ENCODE data around the gene LFNG.

Gene LFNG

DNA sequence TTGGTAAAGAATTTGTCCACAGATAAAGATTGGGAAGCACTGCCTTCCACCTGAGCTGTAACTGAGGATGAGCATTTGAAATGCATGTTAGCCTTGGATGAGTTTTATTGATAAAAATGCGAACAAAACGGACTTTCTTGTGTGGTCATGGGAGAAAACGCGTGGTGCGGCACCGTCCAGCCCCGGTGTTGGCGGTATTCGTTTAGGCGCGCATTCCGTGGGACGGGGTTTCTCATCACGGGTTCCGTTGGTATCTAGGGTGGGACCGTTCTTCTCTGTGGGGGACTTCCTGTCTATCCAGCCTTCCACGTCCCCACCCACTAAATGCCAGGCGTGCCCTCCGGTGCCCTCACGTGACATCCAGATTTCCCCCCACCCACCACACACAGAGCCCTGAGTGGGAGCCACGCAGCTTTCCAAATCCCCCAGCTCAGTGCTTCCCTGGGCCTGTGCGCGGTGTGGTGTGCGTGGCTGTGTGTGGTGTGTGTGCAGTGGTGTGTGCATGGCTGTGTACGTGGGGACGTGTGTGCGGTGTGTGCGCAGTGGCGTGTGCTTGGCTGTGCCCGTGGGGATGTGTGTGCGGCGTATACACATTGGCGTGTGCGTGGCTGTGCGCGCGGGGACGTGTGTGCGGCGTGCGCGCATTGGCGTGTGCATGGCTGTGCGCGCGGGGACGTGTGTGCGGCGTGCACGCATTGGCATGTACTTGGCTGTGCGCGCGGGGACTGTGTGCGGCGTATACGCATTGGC lies 57.3 kb downstream of the LFNG start:
- DNase-seq, result no peak

Measured in NCI-H2227 treated with DMSO at 0.1 percent for 48 hours (cell line).